ENCODE results near the gene WNK2. TPM values are rescaled to one million over a fixed set of nuclear protein-coding genes. Genes with fewer than 3 reads are reported as not detected.
"Not testable (repeated sequence)": the region's sequence is repeated elsewhere in the genome, so short reads cannot be mapped to it uniquely, and the experiment has no call there.

Gene WNK2
- total and polyA plus RNA-seq, 12 donors, result 1.1 to 17.6 (median 8.4) TPM

- Histone ChIP-seq H3K27me3 (no peaks in the 10 kb centered on the region), H3K36me3 (replicated peaks in 1 of 2) (no peaks in the 10 kb centered on the region), H3K9me3 (replicated peaks in 1 of 3) (no peaks in the 10 kb centered on the region), H3K27ac (no peak overlapping the region), H3K4me1 (replicated peaks in 1 of 2) (no peaks in the 10 kb centered on the region), H3K4me3 (no peak overlapping the region)
- intact Hi-C loops (cut with DNase I), result no loop called here
- WGBS, 4 donors, result 93 to 100% (median 93%) methylated on average over 5 to 10 of the region's 10 CpGs
- no peak for TF ChIP-seq CTCF (IDR thresholded peaks at IDR 0.05)
- TF ChIP-seq POLR2A (IDR thresholded peaks at IDR 0.05), result no peak
- DNase-seq, result peak in 1 of 7 donors; percentile 11
Observed at GRCh38 chr9:93321220-93321610, 137.3 kb downstream of the WNK2 start.

- WGBS, 4 donors, result 91 to 94% (median 93%) methylated on average over 4 to 6 of the region's 6 CpGs
- H3K4me1 ChIP-seq (replicated peaks in 1 of 2); H3K36me3 ChIP-seq (replicated peaks in 1 of 2); H3K27me3 ChIP-seq; H3K4me3 ChIP-seq; intact Hi-C loops (cut with DNase I); H3K27ac ChIP-seq; H3K9me3 ChIP-seq (replicated peaks in 1 of 3): not testable (repeated sequence)
- peak in 1 of 7 donors; percentile 14 for DNase-seq
Observed at GRCh38 chr9:93323446-93323954, 139.6 kb downstream of the WNK2 start.

GRCh38 chr9:93324191-93324834 lies 140.4 kb downstream of the WNK2 start:
- no peak for TF ChIP-seq CTCF (IDR thresholded peaks at IDR 0.05)
- TF ChIP-seq POLR2A (IDR thresholded peaks at IDR 0.05), result no peak
- H3K27ac ChIP-seq, result no peak overlapping the region
- DNase-seq, result no peak
- intact Hi-C loops (cut with DNase I), result no loop called here
- H3K4me1 ChIP-seq (replicated peaks in 1 of 2), result no peaks in the 10 kb centered on the region
- no peaks in the 10 kb centered on the region for H3K9me3 ChIP-seq (replicated peaks in 1 of 3)
- H3K36me3 ChIP-seq (replicated peaks in 1 of 2), result no peaks in the 10 kb centered on the region
- 77 to 80% (median 79%) methylated on average over 16 to 18 of the region's 18 CpGs for WGBS, 4 donors
- no peak overlapping the region for H3K4me3 ChIP-seq
- no peaks in the 10 kb centered on the region for H3K27me3 ChIP-seq

- H3K4me1 ChIP-seq (replicated peaks in 1 of 2), result no peaks in the 10 kb centered on the region
- H3K4me3 ChIP-seq, result no peak overlapping the region
- no peaks in the 10 kb centered on the region for H3K9me3 ChIP-seq (replicated peaks in 1 of 3)
- DNase-seq, result no peak
- no peak overlapping the region for H3K27ac ChIP-seq
- no peak for TF ChIP-seq CTCF (IDR thresholded peaks at IDR 0.05)
- TF ChIP-seq POLR2A (IDR thresholded peaks at IDR 0.05), result no peak
- H3K27me3 ChIP-seq, result no peaks in the 10 kb centered on the region
- no peaks in the 10 kb centered on the region for H3K36me3 ChIP-seq (replicated peaks in 1 of 2)
- 78 to 86% (median 81%) methylated on average over 6 to 22 of the region's 22 CpGs for WGBS, 4 donors
- intact Hi-C loops (cut with DNase I), result no loop called here
Observed at GRCh38 chr9:93325307-93326035, 141.5 kb downstream of the WNK2 start.

Measured in adrenal gland (tissue), 12 donors.